C1 segment of cervical spinal cord (tissue), 14 donors: ENCODE data around the gene BCS1L.

Experiments used
- DNase-seq, 14 donors: peaks; one replicate each; lab custom pipeline; 2025; lab: John Stamatoyannopoulos, UW

The BCS1L gene

GRCh38 chr2:218659988-218660358, 490 bp downstream of the BCS1L start:
- no peak for DNase-seq

DNA sequence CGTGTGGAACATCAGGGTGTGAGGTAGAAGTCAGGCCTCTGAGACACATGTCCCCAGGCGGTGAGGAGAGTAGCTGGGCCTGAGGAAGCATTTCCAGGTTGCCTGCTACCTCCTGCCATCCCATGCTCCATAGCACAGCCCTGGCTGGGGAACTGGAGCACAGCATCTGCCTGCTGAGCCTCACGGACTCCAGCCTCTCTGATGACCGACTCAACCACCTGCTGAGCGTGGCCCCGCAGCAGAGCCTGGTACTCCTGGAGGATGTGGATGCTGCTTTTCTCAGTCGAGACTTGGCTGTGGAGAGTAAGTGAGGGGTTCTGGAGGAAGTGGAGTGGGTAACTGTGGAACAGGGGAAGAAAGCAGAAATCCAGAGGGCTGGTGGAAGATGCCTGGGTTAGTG, 2.9 kb downstream of the BCS1L start:
- DNase-seq, result no peak

- DNase-seq, result no peak
Measured at GRCh38 chr2:218662827-218663226, 3.3 kb downstream of the BCS1L start.

DNA sequence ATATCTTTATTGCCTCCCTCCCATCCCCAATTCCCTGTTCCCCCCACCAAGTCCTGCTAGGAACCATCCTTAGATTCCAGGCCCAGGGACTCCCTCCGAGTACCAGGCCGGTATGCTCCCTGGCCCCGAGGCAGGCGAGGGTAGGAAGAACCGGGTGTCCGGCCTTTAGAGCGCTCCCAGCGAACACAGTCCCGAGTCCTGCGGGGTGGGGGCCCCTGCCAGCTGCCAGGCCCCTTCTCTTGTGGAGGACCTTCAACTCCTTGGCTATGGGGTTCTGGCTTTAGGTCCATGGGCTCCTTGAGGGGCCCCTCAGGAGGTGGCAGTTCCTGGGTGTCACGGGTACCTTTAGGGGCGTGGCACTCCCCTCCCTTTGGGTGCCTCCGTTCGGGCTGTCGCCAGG, 4.4 kb downstream of the BCS1L start:
- DNase-seq, result no peak

DNA sequence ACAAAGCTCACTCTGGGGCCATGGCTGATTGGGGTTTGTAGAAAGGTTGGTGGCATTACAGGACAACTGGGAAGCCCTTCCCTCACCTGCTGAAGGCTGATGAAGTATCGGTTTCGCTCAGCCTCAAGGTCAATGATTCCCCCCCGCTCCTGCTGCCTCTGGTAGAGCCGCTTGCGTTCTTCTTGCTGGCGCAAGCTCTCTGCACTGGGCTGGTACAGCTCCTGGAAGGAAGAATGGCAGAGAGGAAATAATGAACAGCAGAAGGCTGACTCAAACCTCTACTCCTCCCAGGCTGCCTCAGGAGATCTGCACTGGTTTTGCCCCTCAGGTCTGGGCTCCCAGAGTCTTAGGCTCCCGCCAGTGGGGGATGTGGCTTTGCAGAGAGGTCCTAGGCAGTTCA, 5.2 kb downstream of the BCS1L start:
- DNase-seq, result no peak

- DNase-seq, result no peak
Measured at GRCh38 chr2:218671097-218671653, 11.7 kb downstream of the BCS1L start.

GRCh38 chr2:218671654-218672566, 12.4 kb downstream of the BCS1L start, which contains the start of the genes RNF25 and STK36:
TSS of gene RNF25 (minus strand) at chr2:218672002. CDS start at chr2:218671970, 32 bp downstream.
TSS of gene STK36 (plus strand) at chr2:218672086. CDS start at chr2:218672830, 744 bp downstream.
- DNase-seq, result peak; percentile 5 to 89 (median 79)

DNA sequence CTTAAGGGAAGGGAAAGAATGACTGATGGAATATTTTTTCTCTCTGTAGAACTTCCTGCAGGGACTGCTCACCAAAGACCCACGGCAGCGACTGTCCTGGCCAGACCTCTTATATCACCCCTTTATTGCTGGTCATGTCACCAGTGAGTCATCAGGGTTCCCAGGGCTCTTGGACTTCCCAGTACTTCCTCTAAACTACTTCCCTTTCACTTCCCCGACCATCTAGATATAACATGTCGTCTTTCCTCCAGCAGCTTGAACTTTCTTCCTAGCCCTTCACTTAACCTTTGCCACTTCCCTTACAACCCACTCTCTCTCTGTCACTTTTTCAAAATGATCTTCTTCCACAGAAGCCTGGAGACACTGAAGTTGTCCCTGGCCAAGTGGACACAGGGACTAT, 19.6 kb downstream of the BCS1L start:
- no peak for DNase-seq

GRCh38 chr2:218680061-218680460, 20.6 kb downstream of the BCS1L start:
- DNase-seq, result no peak

DNA sequence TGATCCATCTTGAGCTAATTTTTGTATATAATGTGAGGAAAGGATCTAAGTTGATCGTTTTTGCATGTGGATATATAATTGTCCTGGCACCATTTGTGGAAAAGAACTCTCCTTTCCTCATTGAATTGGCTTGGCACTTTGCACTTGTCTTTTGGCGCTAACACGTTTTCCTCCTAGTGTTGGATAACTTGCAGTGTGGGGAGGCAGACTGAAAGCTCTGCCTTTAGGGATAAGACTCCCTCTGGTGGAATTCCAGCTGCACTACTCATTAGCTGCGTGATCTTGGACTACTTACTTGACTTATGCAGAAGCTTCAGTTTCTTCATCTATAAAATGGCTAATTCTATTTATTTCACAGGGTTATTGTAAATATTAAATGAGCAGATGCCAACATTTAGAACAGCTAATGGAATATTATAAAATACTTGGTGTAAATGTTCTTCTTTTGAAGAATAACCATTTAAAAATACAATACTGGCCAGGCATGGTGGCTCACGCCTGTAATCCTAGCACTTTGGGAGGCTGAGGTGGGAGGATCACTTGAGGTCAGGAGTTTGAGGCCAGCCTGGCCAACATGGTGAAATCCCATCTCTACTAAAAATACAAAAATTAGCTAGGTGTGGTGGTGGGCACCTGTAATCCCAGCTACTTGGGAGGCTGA, 28.0 kb downstream of the BCS1L start:
- DNase-seq, result peak in 5 of 14 donors; percentile 1 to 20 (median 7)

GRCh38 chr2:218691234-218691633, 31.8 kb downstream of the BCS1L start:
- DNase-seq, result no peak

DNA sequence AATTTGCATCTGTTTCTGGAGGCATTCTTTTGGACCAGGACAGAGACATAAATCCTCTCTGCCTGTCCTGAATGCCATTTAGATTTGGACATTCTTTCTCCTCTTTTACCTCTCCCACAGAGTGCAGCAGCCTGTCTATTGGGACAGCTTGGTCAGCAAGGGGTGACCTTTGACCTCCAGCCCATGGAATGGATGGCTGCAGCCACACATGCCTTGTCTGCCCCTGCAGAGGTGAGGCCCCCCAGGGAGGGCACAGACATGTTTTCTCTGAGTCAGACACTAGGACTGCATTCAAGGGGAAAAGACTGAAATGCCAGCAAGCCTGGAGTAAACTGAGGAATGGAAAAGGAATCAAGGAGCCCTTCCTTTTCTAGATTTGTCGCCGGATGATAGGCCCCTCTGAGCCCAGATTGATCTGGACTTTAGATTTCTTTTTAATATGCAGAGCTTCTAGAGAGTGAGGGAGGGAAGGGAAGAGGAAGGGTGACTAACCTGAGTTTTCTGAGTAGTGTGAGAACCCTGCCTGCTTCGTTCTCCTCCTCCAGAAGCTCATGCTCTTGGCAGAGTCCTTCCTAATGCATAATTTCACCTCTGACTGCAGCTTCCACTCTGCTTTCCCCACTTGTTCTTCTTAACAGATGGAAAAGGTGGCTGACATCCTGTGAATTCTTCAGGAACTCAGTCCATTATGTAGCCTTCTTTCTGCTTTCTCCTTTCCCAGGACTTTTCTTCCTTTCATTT, 35.1 kb downstream of the BCS1L start:
- no peak for DNase-seq

DNA sequence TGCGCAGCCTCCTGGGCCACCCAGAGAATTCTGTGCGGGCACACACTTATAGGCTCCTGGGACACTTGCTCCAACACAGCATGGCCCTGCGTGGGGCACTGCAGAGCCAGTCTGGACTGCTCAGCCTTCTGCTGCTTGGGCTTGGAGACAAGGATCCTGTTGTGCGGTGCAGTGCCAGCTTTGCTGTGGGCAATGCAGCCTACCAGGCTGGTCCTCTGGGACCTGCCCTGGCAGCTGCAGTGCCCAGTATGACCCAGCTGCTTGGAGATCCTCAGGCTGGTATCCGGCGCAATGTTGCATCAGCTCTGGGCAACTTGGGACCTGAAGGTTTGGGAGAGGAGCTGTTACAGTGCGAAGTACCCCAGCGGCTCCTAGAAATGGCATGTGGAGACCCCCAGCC, 39.4 kb downstream of the BCS1L start:
- DNase-seq, result no peak

DNA sequence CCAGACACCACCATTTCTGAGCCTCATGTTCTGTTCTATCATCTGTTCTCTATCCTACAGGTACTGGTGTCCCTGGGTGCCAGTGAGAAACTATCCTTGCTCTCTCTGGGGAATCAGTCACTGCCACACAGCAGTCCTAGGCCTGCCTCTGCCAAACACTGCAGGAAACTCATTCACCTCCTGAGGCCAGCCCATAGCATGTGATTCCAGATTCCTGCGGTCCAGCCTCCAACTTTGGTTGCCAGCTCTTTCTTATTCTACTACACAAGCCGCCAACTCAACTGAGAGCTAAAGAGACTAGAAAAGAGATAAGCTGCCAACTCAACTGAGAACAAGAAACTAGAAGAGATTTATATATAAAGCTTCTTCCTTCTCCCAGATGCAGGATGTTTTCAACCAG, 42.3 kb downstream of the BCS1L start:
- peak in 2 of 14 donors; percentile 0 to 19 for DNase-seq

- no peak for DNase-seq
Measured at GRCh38 chr2:218703341-218703740, 43.9 kb downstream of the BCS1L start.

GRCh38 chr2:218708086-218708485, 48.6 kb downstream of the BCS1L start:
- DNase-seq, result no peak

DNA sequence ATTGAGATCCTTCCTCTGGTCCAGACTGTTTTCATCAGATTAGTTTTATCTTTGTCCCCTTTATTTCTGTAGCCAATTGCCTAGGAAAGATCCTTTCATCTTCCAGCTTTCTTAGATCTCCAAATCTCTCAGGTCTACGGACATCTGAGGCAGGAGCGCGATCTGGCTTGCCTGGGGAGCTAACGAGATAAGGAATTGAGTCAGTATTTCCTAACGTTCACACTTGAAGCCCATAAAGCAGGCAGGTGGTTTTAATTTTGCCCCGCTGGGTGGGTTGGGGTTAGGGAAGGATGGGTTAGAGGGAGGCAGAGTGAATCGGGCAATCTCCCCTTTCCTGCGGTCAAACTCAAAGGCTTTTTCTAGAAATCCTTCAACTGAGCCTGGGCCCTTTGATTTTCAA, 50.4 kb downstream of the BCS1L start:
- no peak for DNase-seq

DNA sequence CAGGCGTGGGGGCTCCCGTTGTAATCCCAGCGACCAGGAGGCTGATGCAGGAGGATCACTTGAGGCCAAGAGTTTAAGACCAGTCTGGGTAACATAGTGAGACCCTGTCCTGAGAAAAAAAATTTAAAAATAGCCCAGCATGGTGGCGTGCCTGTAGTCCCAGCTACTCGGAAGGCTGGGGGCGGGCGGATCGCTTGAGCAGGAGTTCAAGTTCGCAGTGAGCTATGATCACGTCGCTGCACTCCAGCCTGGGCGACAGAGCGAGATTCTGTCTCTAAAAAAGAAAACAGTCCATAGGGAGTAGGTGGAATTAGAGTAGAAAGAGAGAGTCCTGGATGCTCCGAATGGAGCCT, 50.8 kb downstream of the BCS1L start:
- DNase-seq, result peak in 1 of 14 donors; percentile 44

- peak; percentile 79 to 98 (median 97) for DNase-seq
Measured at GRCh38 chr2:218710687-218711549, 51.4 kb downstream of the BCS1L start, which contains the start of gene TTLL4. TSS of gene TTLL4 (plus strand) at chr2:218710835. CDS start at chr2:218737677, 26,842 bp downstream.

- DNase-seq, result no peak
Measured at GRCh38 chr2:218711550-218711929, 52.1 kb downstream of the BCS1L start.
